GM12801 (cell line): Measurements from ENCODE around the gene HNRNPM.

ENCODE experiments used
- CTCF ChIP-seq: IDR thresholded peaks from one replicate; pipeline ENCODE4 v1.5.1; 2011; ENCODE audit warnings: control low read depth; ENCODE audit not compliant: insufficient read length; ENCODE audit errors: extremely low read depth

The HNRNPM gene

DNA sequence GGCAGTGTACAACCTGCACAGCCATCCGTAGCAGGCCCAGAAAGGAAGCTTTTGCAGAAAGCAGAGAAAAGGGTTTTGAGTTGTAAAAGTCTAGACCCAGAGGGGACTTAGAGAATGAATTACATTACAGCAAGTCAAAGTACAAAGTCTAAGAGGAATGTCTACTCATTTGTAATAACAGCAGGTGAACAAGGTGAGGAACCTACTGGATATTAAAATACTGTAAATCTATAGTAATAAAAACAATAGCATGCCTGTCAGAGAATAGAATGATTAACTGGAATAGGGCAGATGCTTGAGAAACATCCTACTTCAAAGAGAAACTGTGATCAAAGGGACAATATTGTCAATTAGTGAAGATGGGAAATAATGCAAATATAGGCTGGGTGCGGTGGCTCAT lies 87.5 kb downstream of the HNRNPM start:
- TF ChIP-seq CTCF = no peak

DNA sequence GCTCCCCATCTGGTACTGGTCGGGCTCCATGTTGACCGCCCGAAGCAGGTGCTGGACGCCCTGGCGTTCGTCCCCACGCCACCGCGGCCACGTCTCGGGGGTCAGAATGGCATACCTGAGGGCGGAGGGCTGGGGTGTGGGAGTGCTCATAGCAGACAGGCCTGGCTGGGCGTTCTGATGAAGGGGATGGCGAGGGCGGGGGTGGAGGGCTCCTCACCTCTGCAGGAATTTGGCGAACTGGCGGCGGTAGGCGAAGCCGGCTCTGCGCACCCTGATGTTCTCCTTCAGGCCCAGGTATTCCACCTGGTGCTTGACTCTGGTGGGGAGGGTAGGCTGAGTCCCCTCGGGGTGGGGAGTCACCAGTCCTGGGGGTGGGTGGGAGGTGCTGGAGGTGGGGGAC lies 91.5 kb downstream of the HNRNPM start:
- no peak for TF ChIP-seq CTCF

GRCh38 chr19:8537099-8537498 lies 92.3 kb downstream of the HNRNPM start:
- TF ChIP-seq CTCF = no peak
